Measurements from ENCODE around the gene ARHGAP24. TPM values are rescaled to one million over a fixed set of nuclear protein-coding genes. Genes with fewer than 3 reads are reported as not detected.

The ARHGAP24 gene
- total and polyA plus RNA-seq, 2 of the 13 experiments (the other 11 are each of a cell fraction or from before 2014, with no cell fraction given), result 0.07 to 0.55 TPM

DNA sequence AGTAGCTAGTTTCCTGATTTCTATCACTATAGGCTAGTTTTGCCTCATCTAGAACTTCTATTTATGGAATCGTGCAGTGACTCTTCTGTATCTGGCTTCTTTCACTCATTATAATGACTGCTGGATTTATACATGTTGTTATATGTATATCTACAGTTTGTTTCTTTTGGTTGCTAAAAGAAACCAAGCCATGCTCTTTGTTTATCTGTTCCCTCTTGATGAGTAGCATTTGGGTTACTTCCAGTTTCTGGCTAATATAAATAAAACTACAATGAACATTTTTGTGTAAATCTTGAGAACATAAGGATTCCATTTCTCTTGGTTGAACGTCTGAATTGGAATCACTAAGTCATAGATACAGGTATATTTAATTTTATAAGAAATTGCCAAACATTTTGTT lies 73.9 kb downstream of the ARHGAP24 start (continued):
- TF ChIP-seq ZFYVE20 (CRISPR knock-in tag; IDR thresholded peaks at IDR 0.05; ENCODE audit: borderline replicate concordance, low read depth) (no peak), HDAC2 (CRISPR knock-in tag; IDR thresholded peaks at IDR 0.05) (no peak), ZNF431 (CRISPR knock-in tag; IDR thresholded peaks at IDR 0.05; ENCODE audit: borderline replicate concordance, low read depth) (no peak), ZNF3 (CRISPR knock-in tag; IDR thresholded peaks at IDR 0.05) (no peak), NFE2L2 (IDR thresholded peaks at IDR 0.05; ENCODE audit: low read length) (no peak), NR2F6 (IDR thresholded peaks at IDR 0.05) (no peak), NR2F6 (CRISPR knock-in tag; IDR thresholded peaks at IDR 0.05) (no peak)

DNA sequence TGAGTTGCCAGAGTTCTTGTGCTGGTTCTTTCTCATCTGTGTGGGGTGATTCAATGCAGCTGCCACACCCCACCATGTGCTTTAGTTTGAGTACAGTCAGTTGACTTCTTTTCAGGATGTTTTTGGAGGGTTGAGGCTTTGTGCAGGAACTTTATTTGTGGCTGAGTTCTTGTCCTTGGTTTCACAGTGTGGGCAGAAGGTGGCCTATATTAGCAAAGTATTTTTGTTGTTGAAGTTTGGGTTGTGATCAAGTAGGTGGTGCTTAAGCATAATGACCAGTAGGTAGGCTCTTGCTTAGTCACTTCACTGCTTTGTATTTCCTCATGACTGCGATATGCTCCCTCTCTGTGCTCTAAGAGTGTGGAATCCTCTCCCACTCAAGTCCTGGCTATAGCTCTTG lies 80.3 kb downstream of the ARHGAP24 start:
- H4K20me1 ChIP-seq (ENCODE audit: insufficient read depth, low read length), result no peaks in the 10 kb centered on the region
- DNase-seq (ENCODE audit: low spot score) (no peak), FAIRE-seq (no peak), ATAC-seq (no peak)
- no peak for TF ChIP-seq TCF7 (IDR thresholded peaks at IDR 0.05; ENCODE audit: low read depth)
- no peak for TF ChIP-seq ZSCAN25 (CRISPR knock-in tag; IDR thresholded peaks at IDR 0.05)
- TF ChIP-seq AKAP8 (CRISPR knock-in tag; IDR thresholded peaks at IDR 0.05), result no peak
- TF ChIP-seq ZNF558 (CRISPR knock-in tag; IDR thresholded peaks at IDR 0.05; ENCODE audit: borderline replicate concordance), result no peak
- TF ChIP-seq, protein P1, sequence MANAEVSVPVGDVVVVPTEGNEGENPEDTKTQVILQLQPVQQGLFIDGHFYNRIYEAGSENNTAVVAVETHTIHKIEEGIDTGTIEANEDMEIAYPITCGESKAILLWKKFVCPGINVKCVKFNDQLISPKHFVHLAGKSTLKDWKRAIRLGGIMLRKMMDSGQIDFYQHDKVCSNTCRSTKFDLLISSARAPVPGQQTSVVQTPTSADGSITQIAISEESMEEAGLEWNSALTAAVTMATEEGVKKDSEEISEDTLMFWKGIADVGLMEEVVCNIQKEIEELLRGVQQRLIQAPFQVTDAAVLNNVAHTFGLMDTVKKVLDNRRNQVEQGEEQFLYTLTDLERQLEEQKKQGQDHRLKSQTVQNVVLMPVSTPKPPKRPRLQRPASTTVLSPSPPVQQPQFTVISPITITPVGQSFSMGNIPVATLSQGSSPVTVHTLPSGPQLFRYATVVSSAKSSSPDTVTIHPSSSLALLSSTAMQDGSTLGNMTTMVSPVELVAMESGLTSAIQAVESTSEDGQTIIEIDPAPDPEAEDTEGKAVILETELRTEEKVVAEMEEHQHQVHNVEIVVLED (CRISPR knock-in tag; IDR thresholded peaks at IDR 0.05; ENCODE audit: borderline replicate concordance), result no peak
- TF ChIP-seq ZNF251 (CRISPR knock-in tag; IDR thresholded peaks at IDR 0.05), result no peak
- no peak for TF ChIP-seq FOXJ3 (CRISPR knock-in tag; IDR thresholded peaks at IDR 0.05; ENCODE audit: borderline replicate concordance)
- H3K27me3 ChIP-seq (ENCODE audit: control insufficient read depth in 1 of 2, insufficient read depth in 2 of 2, low read length in 2 of 2), result no peaks in the 10 kb centered on the region
- no peak overlapping the region for H3K27ac ChIP-seq (ENCODE audit: extremely low read length, insufficient read depth, low read length)
- no TSS peak for BruUV-seq (replicated peaks)
- 0% methylated on average over 1 of the region's 1 CpG for WGBS (ENCODE audit: low lambda C conversion rate)
- intact Hi-C loops (cut with micrococcal nuclease; ENCODE audit: unreplicated experiment), result no loop called here
- no peak overlapping the region for H3K4me2 ChIP-seq (ENCODE audit: low read depth, low read length)
- no peaks in the 10 kb centered on the region for H3K79me2 ChIP-seq (ENCODE audit: insufficient read depth, low read length)
- ChIA-PET CTCF (ENCODE audit: low intra/inter-chr PET ratio, low total read pairs) (no interaction called here), POLR2A (no interaction called here)
- H3K9me3 ChIP-seq (ENCODE audit: low read length), result peaks cover 8% of the 10 kb centered on the region
- H3K36me3 ChIP-seq (replicated peaks in 1 of 2; ENCODE audit: control insufficient read depth in 1 of 2, insufficient read depth in 2 of 2, low read length in 2 of 2), result no peaks in the 10 kb centered on the region
- H3K4me1 ChIP-seq (ENCODE audit: insufficient read depth, low read length), result no peaks in the 10 kb centered on the region
- no peak overlapping the region for H3K4me3 ChIP-seq (replicated peaks in 1 of 3; ENCODE audit: insufficient read depth in 1 of 3, low read depth in 2 of 3, low read length in 3 of 3)
- H2AFZ ChIP-seq (ENCODE audit: low read length), result no peak overlapping the region
- in situ Hi-C loops (cut with HindIII; ENCODE audit: extremely low pct_ligation_motif_present, low pct_unique_long_range_greater_than_20kb), result no loop called here
- no peak overlapping the region for H3K9ac ChIP-seq (ENCODE audit: insufficient read depth, low read depth, low read length)

Data from HepG2 (cell line).